OCI-LY7 (cell line): ENCODE data around the gene FAM13A.

Experiments
- CTCF ChIP-seq: fragments of 200-600 bp; sonication (generic); conservative IDR thresholded peaks from 2 replicates; pipeline ENCODE4 v1.5.1; 2014; ENCODE audit warnings: mild to moderate bottlenecking, antibody characterized with exemption, low read length, moderate library complexity, mixed read lengths
- EZH2phosphoT487 ChIP-seq: fragments of 200-600 bp; sonication (generic); IDR thresholded peaks from 2 replicates; pipeline ENCODE4 v1.6.1; 2018; ENCODE audit warnings: low read depth, borderline replicate concordance, mild to moderate bottlenecking, mixed run types, antibody characterized with exemption, low read length, moderate library complexity, mixed read lengths

- TF ChIP-seq CTCF: no peak
- no peak for TF ChIP-seq EZH2phosphoT487
These were observed 264.7 kb downstream of the FAM13A start for GRCh38 chr4:88792268-88792781.
